Measurements from ENCODE around the gene FOXL3.

- TF ChIP-seq, protein P1, sequence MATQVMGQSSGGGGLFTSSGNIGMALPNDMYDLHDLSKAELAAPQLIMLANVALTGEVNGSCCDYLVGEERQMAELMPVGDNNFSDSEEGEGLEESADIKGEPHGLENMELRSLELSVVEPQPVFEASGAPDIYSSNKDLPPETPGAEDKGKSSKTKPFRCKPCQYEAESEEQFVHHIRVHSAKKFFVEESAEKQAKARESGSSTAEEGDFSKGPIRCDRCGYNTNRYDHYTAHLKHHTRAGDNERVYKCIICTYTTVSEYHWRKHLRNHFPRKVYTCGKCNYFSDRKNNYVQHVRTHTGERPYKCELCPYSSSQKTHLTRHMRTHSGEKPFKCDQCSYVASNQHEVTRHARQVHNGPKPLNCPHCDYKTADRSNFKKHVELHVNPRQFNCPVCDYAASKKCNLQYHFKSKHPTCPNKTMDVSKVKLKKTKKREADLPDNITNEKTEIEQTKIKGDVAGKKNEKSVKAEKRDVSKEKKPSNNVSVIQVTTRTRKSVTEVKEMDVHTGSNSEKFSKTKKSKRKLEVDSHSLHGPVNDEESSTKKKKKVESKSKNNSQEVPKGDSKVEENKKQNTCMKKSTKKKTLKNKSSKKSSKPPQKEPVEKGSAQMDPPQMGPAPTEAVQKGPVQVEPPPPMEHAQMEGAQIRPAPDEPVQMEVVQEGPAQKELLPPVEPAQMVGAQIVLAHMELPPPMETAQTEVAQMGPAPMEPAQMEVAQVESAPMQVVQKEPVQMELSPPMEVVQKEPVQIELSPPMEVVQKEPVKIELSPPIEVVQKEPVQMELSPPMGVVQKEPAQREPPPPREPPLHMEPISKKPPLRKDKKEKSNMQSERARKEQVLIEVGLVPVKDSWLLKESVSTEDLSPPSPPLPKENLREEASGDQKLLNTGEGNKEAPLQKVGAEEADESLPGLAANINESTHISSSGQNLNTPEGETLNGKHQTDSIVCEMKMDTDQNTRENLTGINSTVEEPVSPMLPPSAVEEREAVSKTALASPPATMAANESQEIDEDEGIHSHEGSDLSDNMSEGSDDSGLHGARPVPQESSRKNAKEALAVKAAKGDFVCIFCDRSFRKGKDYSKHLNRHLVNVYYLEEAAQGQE (IDR thresholded peaks at IDR 0.05; ENCODE audit: low read depth), result no peak
- TF ChIP-seq CEBPB (IDR thresholded peaks at IDR 0.05), result no peak
- no peak for TF ChIP-seq YY1 (IDR thresholded peaks at IDR 0.05; ENCODE audit: low read depth)
- TF ChIP-seq NFIC (IDR thresholded peaks at IDR 0.05), result no peak
- no peak for TF ChIP-seq MAX (IDR thresholded peaks at IDR 0.05)
- no peak for TF ChIP-seq TAF1 (IDR thresholded peaks at IDR 0.05; ENCODE audit: low read depth)
- no peak for TF ChIP-seq USF1 (IDR thresholded peaks at IDR 0.05)
- no peak for TF ChIP-seq EP300 (IDR thresholded peaks at IDR 0.05; ENCODE audit: borderline replicate concordance)
- TF ChIP-seq FOXM1 (IDR thresholded peaks at IDR 0.05; ENCODE audit: borderline replicate concordance, low read depth), result no peak
Observed at GRCh38 chr7:303425-303824, 13.5 kb downstream of the FOXL3 start.
